Activated CD8-positive, alpha-beta memory T cell treated with anti-CD3 and anti-CD28 coated beads, Interleukin-2, amount 50 U/mL, for 1 hour (primary cell): ENCODE data around the gene KRI1.
"Not testable (repeated sequence)": the region's sequence is repeated elsewhere in the genome, so short reads cannot be mapped to it uniquely, and the experiment has no call there.

Experiments used
- DNase-seq: peaks from one replicate; pipeline ENCODE4 v3.0.0-alpha.2; 2020; ENCODE audit errors: extremely low read depth

Gene KRI1

DNA sequence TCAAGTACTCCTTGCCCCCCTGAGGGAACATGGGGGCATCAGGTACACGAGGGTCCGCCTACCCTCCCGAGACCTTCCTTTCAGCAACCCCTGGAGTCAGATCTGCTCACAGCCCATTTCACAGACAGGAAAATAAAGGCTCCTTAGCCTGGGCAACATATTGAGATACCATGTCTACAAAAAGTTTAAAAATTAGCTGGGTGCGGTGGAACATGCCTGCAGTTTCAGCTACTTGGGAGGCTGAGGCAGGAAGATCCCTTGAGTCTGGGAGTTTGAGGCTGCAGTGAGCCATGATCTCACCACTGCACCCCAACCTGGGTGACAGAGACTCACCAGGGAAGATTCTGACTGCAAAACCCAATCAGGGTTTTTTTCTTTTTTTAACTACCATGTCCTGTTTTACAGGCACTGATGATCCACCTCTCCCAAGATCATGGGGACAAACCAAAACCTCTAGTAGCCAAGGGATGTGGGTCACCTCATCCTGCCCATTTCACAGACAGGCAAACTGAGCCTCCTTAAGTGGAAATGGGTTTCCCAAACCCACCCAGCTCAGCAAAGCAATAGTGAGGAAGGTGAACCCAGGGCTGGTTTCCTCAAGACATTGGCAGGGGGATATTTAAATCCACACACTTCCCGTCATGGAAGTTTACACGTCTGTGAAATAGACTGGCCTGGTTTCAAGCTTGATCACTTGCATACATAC lies 9.4 kb upstream of the KRI1 start:
- no peak for DNase-seq

DNA sequence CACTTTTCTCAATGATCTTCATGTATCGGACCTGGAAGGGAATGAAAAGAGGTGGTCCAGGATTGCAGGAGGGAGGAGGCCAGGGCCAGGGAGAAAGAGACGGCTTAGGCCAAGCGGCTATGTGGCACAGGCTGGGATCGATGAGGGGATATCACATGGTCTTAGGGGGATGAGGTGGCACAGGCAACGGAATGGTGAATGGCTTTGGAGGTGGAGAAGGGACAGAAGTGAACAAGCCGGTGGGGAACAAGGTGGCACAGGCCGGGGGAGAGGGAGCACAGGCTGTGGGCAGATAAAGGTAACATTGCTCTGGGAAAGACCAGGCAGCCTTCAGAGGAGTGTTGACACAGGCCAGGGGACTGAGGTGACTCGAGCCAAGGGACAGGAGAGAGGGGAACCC lies 8.7 kb upstream of the KRI1 start:
- DNase-seq = no peak

DNA sequence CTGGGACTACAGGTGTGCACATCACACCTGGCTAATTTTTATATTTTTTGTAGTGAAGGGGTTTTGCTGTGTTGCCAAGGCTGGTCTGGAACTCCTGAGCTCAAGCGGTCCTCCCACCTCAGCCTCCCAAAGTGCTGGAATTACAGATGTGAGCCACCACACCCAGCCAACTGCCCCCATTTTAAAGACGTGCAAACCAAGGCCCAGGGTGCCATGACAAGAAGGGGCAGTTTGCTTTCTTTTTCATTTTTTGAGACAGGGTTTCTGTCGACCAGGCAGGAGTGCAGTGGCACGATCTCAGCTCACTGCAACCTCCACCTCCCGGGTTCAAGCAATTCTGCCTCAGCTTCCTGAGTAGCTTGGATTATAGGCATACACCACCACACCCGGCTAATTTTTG lies 8.0 kb upstream of the KRI1 start:
- not testable (repeated sequence) for DNase-seq

DNA sequence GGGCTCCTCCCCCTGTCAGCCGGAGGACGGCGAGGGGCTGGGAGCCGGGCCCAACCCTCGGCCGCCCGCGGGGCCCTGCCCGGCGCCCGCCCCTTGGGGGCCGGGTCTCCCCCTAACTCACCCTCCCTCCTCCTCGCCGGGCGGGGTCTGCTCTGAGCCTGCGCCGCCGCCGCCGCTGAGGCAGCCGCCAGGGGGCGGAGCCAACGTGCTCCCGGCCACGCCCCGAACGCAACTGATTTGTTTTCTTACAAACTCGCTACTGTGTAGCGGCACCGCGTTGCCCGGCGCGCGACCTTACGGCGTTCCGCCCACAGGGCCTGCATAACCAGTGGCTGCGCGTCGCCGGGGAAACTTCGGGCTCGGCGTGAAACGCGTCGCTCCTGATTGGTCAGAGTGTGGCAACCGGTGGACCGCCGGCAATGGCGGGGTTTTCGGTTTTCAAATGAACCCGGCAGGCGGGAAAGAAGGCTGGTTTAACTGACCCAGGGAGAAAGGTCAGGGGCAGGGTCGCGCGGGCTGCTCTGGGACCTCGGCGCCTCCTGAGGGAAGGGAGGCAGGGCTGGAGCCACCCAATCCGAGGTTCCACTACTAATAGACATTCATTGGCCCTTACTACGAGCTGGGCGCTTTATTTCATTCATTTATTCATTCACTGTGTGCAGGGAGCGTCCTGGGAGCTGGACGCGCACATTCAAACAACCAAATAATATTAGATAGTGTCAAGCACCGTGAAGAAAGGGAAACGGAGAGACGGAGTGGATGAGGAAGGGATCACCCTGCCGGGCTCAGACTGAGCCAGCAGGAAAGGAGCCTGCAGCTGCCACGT lies 3.2 kb upstream of the KRI1 start, which contains the start of gene CDKN2D:
TSS of gene CDKN2D (minus strand) at position 154 of the 826 bp plus-strand sequence. CDS start 326 bp downstream, outside the sequence.
- DNase-seq = peak; percentile 94

DNA sequence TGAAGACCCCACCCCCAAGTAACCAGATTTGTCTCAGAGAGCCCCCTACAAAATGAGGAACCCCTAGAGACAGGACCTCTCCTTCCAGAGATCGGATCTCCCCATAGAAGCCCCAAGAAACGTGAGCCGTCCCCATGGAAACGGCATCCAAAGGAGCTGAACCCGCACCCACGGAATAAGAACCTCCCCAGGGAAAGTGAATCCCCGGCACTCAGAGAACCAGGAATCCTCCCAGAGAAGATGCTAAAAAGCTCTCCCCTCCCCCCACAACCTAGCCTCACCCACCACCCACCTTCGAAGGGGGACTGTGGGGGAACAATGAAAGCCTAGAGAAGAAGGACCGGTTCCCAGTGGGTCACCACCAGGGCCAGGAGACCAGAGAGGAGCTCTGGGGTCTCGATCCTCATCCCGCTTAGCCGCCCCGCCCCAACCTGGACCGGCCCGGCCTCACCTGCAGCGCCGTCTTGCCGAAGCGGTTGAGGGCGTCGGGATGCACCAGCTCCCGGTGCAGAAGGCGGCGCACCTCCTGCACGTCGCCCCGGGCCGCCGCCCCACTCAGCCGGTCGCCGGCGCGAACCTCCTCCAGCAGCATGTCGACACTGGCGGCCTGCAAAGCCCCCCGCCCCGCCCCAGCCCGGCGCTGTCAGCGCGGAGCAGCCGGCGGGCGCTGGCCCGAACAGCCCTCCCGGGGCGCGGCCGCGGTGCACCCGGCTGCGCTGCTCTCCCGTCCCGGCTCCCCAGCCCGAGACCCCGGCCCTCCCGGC lies 2.4 kb upstream of the KRI1 start:
- no peak for DNase-seq

DNA sequence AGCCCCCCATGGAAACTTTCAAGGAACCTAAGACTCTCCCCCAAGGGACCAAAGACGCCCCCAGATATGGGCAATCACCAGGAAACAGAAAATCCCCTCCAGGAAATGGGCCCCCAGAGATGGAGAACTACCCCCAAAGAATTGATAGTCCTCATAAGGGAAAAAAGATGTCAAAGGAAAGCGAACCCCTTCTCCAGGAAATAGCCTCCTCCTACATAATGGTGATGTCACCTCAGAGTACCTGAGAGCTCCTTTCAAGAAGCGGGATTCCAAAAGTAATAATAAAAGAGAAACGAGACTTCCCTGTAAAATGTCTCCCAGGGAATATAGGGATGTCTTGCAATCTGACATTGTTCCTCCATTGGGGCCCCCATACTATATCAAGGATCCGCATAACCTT lies 1.8 kb upstream of the KRI1 start:
- DNase-seq = no peak

GRCh38 chr19:10566658-10567410 lies 1.0 kb upstream of the KRI1 start:
- no peak for DNase-seq

DNA sequence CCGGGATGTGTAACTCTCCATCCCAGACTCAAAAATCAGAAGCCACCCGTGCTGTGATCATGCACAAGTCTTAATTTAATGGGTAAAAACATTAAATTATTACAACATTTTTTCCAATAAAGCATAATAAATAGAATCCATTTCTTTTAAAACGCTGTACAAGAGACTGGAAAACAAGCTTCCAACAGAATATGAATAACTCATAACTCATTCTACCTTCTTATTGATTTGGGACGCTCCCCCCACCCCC lies 523 bp upstream of the KRI1 start:
- no peak for DNase-seq

GRCh38 chr19:10565028-10565566 lies 713 bp downstream of the KRI1 start:
- DNase-seq = no peak

GRCh38 chr19:10562609-10563008 lies 3.2 kb downstream of the KRI1 start:
- no peak for DNase-seq

DNA sequence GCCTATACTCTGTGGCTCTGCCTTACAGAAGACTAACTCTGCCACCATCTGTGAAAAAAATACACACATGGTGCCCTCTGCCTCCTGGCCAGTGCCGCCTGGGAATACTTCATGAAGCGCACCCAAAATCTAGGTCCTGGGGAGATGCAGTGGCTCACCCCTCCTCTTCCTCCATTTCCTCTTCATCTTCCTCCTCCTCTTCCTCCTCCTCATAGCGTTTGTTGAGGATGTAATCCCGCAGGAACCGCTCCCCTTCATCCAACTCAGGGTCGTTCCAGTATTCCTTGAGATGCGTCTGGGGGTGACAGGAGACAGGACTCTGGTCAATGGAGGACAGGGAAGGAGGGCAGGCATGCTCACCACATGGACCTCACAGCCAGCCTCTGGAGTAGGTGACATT lies 5.7 kb downstream of the KRI1 start:
- DNase-seq = no peak

- DNase-seq = no peak
Observed at GRCh38 chr19:10557603-10558197, 8.1 kb downstream of the KRI1 start.

DNA sequence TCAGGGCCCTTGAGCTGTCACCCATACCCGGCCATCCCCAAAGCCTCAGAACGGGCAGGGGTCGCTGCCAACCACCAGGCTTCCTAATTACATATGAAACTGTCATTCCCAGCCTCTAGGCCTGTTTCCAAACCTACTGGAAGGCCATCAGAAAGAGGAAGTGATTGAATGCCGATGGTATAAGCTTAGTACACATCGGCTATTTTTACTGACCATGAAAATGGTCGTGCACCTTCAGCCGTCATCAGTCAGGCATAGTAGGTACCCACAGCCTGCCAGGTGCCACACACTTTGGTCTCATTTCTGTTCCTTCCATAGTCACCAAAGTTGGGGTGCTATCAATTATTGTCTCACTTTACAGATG lies 10.2 kb downstream of the KRI1 start:
- no peak for DNase-seq

GRCh38 chr19:10554760-10555609 lies 10.8 kb downstream of the KRI1 start:
- DNase-seq = no peak

DNA sequence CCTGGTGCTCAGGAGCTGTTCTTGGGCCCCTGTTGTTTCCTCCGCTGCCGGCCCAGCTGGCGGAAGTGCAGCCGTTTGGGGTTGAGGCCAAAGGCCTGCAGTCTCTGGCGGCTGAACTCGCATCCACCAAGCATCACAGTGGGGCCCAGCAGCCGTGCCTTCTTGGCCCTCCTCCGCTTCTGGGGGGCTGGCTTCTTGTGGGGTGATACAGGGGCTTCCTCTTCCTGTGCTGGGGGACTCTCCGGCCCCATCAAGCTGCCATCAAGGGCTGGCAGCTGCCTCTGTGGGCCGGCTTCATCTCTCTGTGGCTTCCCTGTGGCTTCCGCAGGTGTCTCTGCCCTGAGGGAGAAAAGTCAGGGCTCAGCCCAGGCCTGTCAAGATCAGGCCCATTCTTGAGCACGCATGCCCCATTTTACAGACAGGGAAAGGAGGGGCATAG lies 11.8 kb downstream of the KRI1 start:
- no peak for DNase-seq

DNA sequence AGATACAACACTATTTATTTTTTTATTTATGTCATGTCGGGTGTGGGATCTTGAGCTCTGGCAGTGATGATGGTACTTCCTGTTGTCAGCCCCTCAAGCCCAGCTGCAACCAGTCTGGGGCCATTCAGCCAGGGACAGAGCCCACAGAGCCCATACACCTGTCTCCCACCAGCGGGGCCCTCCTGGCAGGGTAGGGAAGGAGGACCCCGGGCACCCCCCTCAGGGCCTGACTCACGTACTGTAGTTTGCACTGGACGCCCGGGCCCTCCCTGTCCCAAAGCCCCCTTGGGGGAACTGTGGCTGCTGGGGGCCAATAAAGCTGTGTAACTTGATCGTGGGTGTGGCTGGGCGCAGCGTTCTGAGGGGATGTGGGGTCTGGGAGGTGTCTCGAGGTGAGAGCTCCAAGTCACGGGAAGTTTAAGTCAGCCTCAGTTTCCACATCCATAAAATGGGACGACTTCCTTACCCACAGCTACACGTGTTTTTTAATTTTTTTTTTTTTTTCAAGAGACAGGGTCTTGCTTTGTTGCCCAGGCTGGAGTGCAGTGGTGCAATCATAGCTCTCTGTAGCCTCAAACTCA lies 12.6 kb downstream of the KRI1 start:
- DNase-seq = no peak

GRCh38 chr19:10552510-10553053 lies 13.2 kb downstream of the KRI1 start:
- DNase-seq = no peak

GRCh38 chr19:10551698-10552301 lies 14.0 kb downstream of the KRI1 start:
- DNase-seq = no peak

GRCh38 chr19:10551006-10551405 lies 14.8 kb downstream of the KRI1 start:
- DNase-seq = not testable (repeated sequence)
